T-helper 2 cell treated with Interferon-gamma antibody and Interleukin-4, amounts not matched to agents 5 μg/mL and 100 μg/mL, for 36 hours (primary cell): ENCODE results near the gene PRIM2.
"Not testable (repeated sequence)": the region's sequence is repeated elsewhere in the genome, so short reads cannot be mapped to it uniquely, and the experiment has no call there.

Experiments
- DNase-seq: peaks from one replicate; pipeline ENCODE4 v3.0.0; 2021; ENCODE audit warnings: low spot score
- H3K27ac Mint-ChIP-seq: one replicate; pipeline ENCODE4 v1.8.0; 2021; ENCODE audit warnings: mild to moderate bottlenecking, mixed read lengths
- H3K27me3 Mint-ChIP-seq: one replicate; pipeline ENCODE4 v1.8.0; 2021; ENCODE audit warnings: low read depth, mixed read lengths
- H3K36me3 Mint-ChIP-seq: one replicate; pipeline ENCODE4 v1.8.0; 2021; ENCODE audit warnings: low read depth, mixed read lengths
- H3K4me1 Mint-ChIP-seq: one replicate; pipeline ENCODE4 v1.8.0; 2021; ENCODE audit warnings: low read depth, mixed read lengths
- H3K4me3 Mint-ChIP-seq: one replicate; pipeline ENCODE4 v1.8.0; 2022; ENCODE audit warnings: mild to moderate bottlenecking, moderate library complexity, mixed read lengths
- H3K9me3 Mint-ChIP-seq: one replicate; pipeline ENCODE4 v1.8.0; 2021; ENCODE audit warnings: mixed read lengths

The PRIM2 gene

DNA sequence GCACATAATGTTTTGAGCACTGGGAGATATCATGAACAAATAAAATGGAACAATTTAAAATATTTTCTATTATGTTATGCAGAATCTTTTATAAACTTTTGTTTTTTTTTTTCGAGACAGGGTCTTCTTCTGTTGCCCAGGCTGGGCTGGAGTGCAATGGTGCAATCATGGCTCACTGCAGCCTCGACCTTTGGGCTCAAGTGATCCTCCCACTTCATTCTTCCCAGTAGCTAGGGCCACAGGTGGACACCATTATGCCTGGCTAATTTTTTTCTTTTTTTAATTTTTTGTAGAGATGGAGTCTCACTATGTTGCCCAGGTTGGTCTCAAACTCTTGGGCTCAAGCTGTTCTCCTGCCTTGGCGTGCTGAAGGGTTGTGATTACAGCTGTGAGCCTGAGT, 220.5 kb downstream of the PRIM2 start:
- H3K27ac Mint-ChIP-seq, H3K4me3 Mint-ChIP-seq, DNase-seq, H3K27me3 Mint-ChIP-seq, H3K4me1 Mint-ChIP-seq, H3K9me3 Mint-ChIP-seq, H3K36me3 Mint-ChIP-seq: not testable (repeated sequence)

DNA sequence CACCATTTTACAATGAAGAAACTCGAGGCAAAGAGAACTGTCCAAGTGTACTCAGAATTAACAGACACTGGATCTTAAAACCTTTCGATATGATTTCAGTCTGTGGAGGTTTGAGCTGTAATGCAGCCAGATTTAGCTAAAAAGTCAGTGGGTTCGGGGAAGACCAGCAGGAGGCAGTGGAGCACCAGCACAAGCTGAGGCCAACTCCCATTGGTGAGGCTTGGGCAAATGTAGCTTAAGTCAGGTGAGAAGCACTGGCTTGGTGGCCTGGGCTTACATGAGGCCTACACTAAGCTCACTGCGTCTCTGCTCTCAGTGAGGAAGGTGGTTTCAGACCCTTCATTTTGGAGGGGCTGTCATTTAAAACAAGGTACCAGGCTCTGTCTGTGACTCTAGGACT, 234.5 kb downstream of the PRIM2 start:
- not testable (repeated sequence) for H3K4me1 Mint-ChIP-seq

DNA sequence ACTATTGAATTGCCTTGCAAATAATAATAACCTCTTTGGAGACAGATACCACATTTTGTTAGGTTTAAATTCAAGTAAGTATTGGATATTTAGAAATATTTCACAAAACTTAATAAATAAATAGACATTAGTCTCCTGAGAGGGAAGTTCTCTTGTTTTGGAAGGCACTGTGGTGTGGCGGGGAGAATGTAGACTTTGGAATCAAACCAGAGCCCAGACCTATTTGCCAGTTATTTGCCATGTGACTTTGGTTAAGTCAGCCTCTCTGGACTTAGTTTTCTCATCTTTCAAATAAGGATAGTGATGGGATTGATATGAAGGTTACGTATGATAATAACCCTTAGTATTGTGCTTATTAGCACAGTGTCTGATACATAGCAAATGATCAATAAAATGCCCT, 240.4 kb downstream of the PRIM2 start:
- H3K4me3 Mint-ChIP-seq, H3K4me1 Mint-ChIP-seq: not testable (repeated sequence)

More for the DNA sequence above, 234.5 kb downstream of the PRIM2 start:
- not testable (repeated sequence) for H3K27me3 Mint-ChIP-seq, H3K36me3 Mint-ChIP-seq, H3K9me3 Mint-ChIP-seq, H3K27ac Mint-ChIP-seq, DNase-seq, H3K4me3 Mint-ChIP-seq

DNA sequence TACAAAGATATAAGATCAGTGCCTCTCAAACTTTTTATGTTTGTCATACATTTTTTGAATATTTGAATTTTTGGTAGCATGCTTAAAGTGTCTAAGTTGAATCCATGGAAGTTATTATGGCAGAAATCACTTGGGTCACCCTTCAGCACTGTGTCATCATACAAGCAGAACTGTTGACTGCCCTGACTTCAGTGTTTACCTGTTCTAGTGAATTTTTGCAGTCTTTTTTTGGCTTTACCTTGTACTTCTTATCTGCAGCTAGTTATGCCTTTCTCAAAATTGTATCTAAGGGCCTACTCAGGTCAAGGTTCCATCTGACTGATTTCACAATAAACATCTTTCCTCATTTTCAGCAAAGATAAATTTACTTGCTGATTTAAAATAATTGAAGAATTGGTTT, 241.7 kb downstream of the PRIM2 start:
- H3K27ac Mint-ChIP-seq, H3K9me3 Mint-ChIP-seq, H3K4me3 Mint-ChIP-seq, DNase-seq, H3K4me1 Mint-ChIP-seq, H3K36me3 Mint-ChIP-seq, H3K27me3 Mint-ChIP-seq: not testable (repeated sequence)

More for the DNA sequence above, 240.4 kb downstream of the PRIM2 start:
- not testable (repeated sequence) for H3K27ac Mint-ChIP-seq, DNase-seq, H3K27me3 Mint-ChIP-seq, H3K9me3 Mint-ChIP-seq, H3K36me3 Mint-ChIP-seq

DNA sequence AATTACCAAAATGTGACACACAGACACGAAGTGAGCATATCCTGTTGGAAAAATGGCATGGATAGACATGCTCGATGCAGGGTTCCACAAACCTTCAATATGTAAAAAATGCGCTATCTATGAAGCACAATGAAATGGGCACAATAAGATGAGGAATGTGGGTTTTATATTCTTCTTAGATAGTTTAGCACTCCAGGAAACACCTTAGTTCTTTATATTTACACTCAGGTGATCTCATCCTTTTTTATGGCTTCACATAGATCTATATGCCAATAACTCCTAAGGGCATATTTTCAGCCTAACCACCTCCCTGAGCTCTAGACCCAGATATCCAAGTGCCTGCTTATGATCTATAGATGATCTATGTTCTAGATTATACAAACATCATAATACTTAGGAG, 244.8 kb downstream of the PRIM2 start:
- not testable (repeated sequence) for H3K36me3 Mint-ChIP-seq, DNase-seq, H3K9me3 Mint-ChIP-seq, H3K4me1 Mint-ChIP-seq, H3K27me3 Mint-ChIP-seq, H3K27ac Mint-ChIP-seq, H3K4me3 Mint-ChIP-seq

DNA sequence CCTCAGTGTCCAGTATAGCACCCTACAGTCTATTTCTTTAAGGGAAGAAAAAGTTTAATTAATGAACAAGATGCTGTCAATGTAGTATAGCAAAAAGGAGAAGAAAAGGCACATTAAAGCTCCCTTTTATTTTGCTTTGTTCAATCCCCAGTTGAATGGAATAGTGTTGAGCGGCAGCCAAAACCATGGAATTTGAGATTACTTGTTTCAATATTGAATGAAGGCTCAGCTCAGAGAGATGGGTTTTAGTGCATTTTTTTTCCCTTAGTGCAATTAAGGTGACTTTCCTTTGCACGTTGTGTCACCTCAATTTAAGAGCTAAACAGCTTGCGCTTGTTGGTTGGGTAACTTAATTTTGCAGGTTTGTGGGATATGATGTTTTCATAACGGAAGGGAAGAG, 254.7 kb downstream of the PRIM2 start:
- not testable (repeated sequence) for DNase-seq, H3K9me3 Mint-ChIP-seq, H3K36me3 Mint-ChIP-seq, H3K4me1 Mint-ChIP-seq, H3K27ac Mint-ChIP-seq, H3K4me3 Mint-ChIP-seq, H3K27me3 Mint-ChIP-seq

DNA sequence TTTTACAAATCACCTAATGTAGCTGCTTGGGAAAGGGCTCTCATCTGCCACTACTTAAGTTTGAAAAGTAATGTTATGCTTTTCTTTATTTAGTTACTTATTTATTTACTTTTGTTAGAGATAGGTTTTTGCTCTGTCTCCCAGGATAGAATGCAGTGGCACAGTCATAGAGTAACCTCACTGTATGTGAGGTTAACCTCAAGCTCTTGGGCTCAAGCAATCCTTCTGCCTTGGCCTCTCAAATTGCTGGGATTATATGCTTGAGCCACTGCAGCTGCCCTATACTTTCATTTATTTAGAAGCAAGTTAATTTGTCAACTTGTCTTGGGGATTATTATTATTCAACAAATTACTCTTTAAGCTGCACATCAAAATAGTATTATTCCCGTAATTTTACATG, 255.4 kb downstream of the PRIM2 start:
- not testable (repeated sequence) for H3K27me3 Mint-ChIP-seq, H3K27ac Mint-ChIP-seq, H3K36me3 Mint-ChIP-seq, H3K4me1 Mint-ChIP-seq, DNase-seq, H3K4me3 Mint-ChIP-seq, H3K9me3 Mint-ChIP-seq

DNA sequence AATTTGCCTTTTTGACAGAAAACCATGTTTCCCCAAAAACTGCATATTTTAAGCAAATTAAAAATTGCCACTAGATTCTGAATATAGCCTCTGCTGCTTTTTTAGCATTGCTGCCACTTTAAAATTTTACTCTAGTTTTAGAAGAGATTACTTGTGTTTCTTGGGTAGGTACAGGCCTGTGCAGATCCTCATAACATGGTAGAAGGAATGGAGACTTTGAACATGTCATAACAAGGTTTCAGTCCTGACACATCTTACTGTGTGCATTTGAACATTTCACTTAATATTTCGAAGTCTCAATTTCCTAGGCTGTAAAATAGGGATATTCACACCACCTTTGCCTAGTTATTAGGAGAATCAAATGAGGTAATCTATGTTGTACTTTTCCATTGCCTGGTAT, 259.6 kb downstream of the PRIM2 start:
- H3K27ac Mint-ChIP-seq, H3K36me3 Mint-ChIP-seq, H3K4me3 Mint-ChIP-seq, H3K9me3 Mint-ChIP-seq, H3K4me1 Mint-ChIP-seq, DNase-seq, H3K27me3 Mint-ChIP-seq: not testable (repeated sequence)

DNA sequence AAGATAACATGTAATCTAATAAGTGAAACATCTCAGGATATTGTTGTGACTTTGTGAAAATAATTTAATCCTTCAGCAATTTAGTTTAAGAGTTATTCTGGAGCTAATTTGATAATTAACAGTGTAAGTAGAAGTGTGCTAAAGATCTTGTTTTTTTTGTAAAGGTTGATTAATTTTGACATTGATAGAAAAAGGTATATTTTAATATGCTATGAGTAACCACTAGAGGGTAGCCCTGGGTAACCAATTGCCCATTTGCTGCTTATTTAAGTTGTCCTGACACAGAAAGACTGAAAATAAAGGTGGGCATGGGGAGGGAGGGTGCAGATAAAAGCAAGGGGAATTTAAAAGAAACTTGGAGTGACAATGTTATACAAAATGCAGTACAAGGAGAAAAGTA, 262.1 kb downstream of the PRIM2 start:
- H3K4me3 Mint-ChIP-seq, DNase-seq, H3K4me1 Mint-ChIP-seq, H3K27me3 Mint-ChIP-seq, H3K9me3 Mint-ChIP-seq, H3K27ac Mint-ChIP-seq, H3K36me3 Mint-ChIP-seq: not testable (repeated sequence)

DNA sequence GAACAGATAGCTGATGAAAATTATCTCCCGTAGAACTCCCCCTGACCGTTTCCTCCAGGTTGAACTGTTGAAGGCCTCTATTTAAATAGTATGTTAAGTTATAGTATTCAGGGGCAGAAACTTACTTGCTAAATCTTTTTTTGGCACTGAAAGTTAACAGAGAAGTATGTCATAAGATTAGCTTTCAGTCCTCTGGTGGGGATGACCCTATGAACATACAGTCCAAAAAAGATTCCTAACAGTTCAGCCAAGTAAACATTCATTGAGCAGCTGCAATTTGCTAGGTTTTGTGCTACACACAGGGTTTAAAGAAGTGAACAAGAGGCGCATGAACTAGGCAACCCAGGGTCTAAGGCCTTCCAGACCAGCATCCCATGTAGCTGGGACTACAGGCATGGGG, 264.2 kb downstream of the PRIM2 start:
- not testable (repeated sequence) for DNase-seq, H3K4me1 Mint-ChIP-seq, H3K27ac Mint-ChIP-seq, H3K9me3 Mint-ChIP-seq, H3K4me3 Mint-ChIP-seq, H3K36me3 Mint-ChIP-seq, H3K27me3 Mint-ChIP-seq

DNA sequence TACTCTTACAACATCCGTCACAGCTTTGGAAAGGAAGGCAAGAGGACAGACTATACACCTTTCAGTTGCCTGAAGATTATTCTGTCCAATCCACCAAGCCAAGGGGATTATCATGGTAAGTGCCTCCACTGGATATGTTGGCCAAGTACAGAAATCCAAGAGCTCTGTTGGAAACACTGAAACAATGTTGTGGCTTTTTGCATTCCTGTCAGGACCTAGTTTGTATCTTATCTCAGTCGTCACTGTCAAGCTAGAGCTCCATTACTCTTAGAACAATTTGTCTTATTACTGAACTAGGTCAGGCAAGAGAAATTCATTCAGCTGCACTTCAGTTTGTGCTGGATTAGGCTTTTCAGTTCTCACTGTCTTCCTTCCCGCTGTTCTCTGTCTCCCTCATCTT, 283.7 kb downstream of the PRIM2 start:
- H3K27me3 Mint-ChIP-seq, H3K4me3 Mint-ChIP-seq, H3K36me3 Mint-ChIP-seq, H3K9me3 Mint-ChIP-seq, H3K4me1 Mint-ChIP-seq, H3K27ac Mint-ChIP-seq, DNase-seq: not testable (repeated sequence)

DNA sequence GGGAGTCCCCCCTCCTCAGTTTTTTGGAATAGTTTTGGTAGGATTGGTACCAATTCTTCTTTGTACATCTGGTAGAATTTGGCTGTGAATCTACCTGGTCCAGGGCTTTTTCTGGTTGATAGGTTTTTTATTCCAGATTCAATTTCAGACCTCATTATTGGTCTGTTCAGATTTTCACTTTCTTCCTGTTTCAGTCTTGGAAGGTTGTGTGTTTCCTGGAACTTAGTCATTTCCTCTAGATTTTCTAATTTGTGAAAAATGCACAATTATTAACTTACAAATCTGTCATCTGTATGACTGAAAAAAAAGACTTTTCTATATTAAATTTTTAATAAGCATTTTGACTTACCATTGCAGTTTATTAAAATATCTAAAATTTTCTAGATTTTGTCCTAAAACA, 287.9 kb downstream of the PRIM2 start:
- peaks cover 18% of the 10 kb centered on the region for H3K36me3 Mint-ChIP-seq
- not testable (repeated sequence) for H3K27ac Mint-ChIP-seq, H3K4me1 Mint-ChIP-seq, H3K9me3 Mint-ChIP-seq, H3K4me3 Mint-ChIP-seq, DNase-seq, H3K27me3 Mint-ChIP-seq

DNA sequence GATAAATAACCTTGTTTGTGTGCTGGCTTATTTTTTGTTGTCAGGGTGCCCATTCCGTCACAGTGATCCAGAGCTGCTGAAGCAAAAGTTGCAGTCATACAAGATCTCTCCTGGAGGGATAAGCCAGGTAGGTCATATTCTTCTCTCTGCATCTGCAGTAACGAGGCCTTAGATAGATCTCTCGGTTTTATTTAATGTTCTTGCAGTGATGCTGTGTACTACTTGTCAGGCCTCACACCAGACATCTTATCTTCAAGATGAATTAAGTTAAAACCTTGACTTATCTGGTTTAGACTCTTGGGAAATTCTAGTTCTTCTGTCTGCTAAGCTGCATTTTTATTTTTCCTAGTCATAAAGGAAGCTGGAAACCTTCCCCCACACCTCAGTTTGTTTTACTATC, 288.9 kb downstream of the PRIM2 start:
- H3K4me3 Mint-ChIP-seq, result not testable (repeated sequence)

DNA sequence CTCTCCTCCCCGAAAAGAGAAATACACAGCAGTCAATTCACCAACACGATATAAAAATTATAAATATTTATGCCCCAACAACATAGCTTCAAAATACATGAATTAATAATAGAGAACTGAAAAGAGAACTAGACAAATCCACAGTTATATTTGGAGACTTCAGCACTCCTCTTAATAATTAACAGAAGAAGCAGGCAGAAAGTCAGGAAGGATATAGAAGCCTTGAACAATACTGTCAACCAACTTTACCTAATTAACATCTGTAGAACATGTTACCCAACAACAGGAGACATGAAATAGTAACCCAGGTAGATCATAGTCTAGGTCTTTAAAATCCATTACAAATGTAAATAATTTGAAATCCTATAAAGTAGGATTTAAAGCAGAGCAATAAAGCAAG, 293.2 kb downstream of the PRIM2 start:
- DNase-seq, H3K9me3 Mint-ChIP-seq, H3K36me3 Mint-ChIP-seq, H3K4me3 Mint-ChIP-seq, H3K27me3 Mint-ChIP-seq, H3K4me1 Mint-ChIP-seq, H3K27ac Mint-ChIP-seq: not testable (repeated sequence)

More for the DNA sequence above, 288.9 kb downstream of the PRIM2 start:
- H3K9me3 Mint-ChIP-seq, H3K27me3 Mint-ChIP-seq, H3K27ac Mint-ChIP-seq, H3K4me1 Mint-ChIP-seq, DNase-seq: not testable (repeated sequence)
- peaks cover 18% of the 10 kb centered on the region for H3K36me3 Mint-ChIP-seq

DNA sequence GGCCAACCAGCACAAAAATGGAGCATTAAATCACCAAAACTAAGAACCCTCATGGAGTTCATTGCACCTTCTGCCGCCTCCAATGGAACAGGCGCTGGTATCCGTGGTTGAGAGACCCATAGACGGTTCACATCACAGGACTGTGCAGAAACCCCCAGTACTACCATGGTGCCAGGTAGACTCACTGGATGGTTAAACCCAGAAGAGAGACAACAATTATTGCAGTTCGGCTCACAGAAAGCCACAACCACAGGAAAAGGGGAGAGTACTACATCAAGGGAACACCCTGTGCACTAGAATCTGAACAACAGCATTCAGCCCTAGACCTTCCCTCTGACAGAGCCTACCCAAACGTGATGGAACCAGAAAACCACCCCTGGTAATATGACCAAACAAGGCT, 301.5 kb downstream of the PRIM2 start:
- not testable (repeated sequence) for H3K27me3 Mint-ChIP-seq, H3K36me3 Mint-ChIP-seq, H3K4me1 Mint-ChIP-seq, H3K4me3 Mint-ChIP-seq, H3K27ac Mint-ChIP-seq, H3K9me3 Mint-ChIP-seq, DNase-seq

DNA sequence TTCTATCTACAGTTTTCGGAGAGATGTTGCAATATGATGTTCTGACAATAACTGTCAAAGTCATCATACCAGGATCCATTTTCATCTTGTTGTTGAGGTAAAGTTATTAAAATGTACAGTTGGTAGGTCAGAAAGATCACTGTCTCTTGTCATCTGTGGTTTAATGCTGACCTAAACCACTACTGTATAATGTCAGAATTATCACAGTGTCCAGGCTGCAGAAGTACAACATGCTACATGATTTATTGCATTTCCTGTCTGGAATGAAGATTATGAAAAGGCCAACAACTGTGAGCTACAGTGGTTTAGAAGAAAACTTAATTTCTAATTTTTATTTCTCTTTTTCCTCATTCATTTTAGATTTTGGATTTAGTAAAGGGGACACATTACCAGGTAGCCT, 314.3 kb downstream of the PRIM2 start:
- H3K4me3 Mint-ChIP-seq, H3K4me1 Mint-ChIP-seq, DNase-seq, H3K27me3 Mint-ChIP-seq, H3K9me3 Mint-ChIP-seq, H3K27ac Mint-ChIP-seq: not testable (repeated sequence)
- peaks cover 15% of the 10 kb centered on the region for H3K36me3 Mint-ChIP-seq
